GM12878 (cell line): ENCODE results near the gene TMEM94. TPM values are rescaled to one million over a fixed set of nuclear protein-coding genes. Genes with fewer than 3 reads are reported as not detected.

Experiments used
- BRCA1 ChIP-seq: IDR thresholded peaks from 2 replicates; pipeline ENCODE4 v1.6.1; 2011; ENCODE audit warnings: low read depth, low read length, improper control_type of control experiment
- CBX5 ChIP-seq: sonication (generic); IDR thresholded peaks from 2 replicates; pipeline ENCODE4 v1.6.1; 2016; ENCODE audit warnings: low read depth, moderate library complexity, mild to moderate bottlenecking, inconsistent platforms
- JUNB ChIP-seq: IDR thresholded peaks from 2 replicates; pipeline ENCODE4 v1.6.1; 2016; ENCODE audit warnings: antibody characterized with exemption, mild to moderate bottlenecking
- MYC ChIP-seq: IDR thresholded peaks from 2 replicates; pipeline ENCODE4 v1.6.1; 2011; ENCODE audit warnings: mild to moderate bottlenecking, low read length, moderate library complexity, inconsistent platforms; ENCODE audit not compliant: insufficient read depth, insufficient replicate concordance, insufficient read length, severe bottlenecking
- PRDM15 ChIP-seq: fragments of 450-650 bp; formaldehyde crosslinking; IDR thresholded peaks from 2 replicates; pipeline ENCODE4 v1.4.0; 2020; ENCODE audit warnings: mild to moderate bottlenecking, moderate library complexity
- SRF ChIP-seq, 2 experiments: IDR thresholded peaks; 2 replicates each; pipeline ENCODE4 v1.6.1; 2011; ENCODE audit warnings: low read depth in 2 of 2, low read length in 2 of 2, mild to moderate bottlenecking in 1 of 2, moderate library complexity in 1 of 2
- polyA plus RNA-seq, 11 experiments: library from polyadenylated mRNA; depleted of rRNA in 4 of 11; unstranded in 6 of 11; stranded (reverse) in 5 of 11; fragments of >200 nt; fragmentation: Nextera tagmentation in 4 of 11; fragmentation: Illumina TruSeq in 1 of 11; extraction: Ambion mirVana in 4 of 11; extraction: Trizol in 1 of 11; gene quantifications; 1 replicate in 1 of 11; 2 replicates in 10 of 11; pipeline versions ENCODE4 v1.2.1 to v1.2.3, GENCODE V29; 2011 to 2016; ENCODE audit warnings: inconsistent platforms in 2 of 11, missing spikeins in 2 of 11, low read depth in 1 of 11
- total RNA-seq, 4 experiments: library from RNA; depleted of rRNA in 3 of 4; stranded (reverse); fragments of >200 nt in 3 of 4; fragmentation: Illumina TruSeq in 1 of 4; extraction: Trizol in 1 of 4; gene quantifications; 2 replicates each; pipeline versions ENCODE4 v1.2.1 to v1.2.3, GENCODE V29; 2013 to 2021
- TF ChIP-seq, protein P1 (sequence below): fragments of 450-650 bp; IDR thresholded peaks from 2 replicates; pipeline ENCODE4 v1.6.1; 2016; ENCODE audit warnings: mild to moderate bottlenecking
- TF ChIP-seq, protein P2 (sequence below): IDR thresholded peaks from 2 replicates; pipeline ENCODE4 v1.6.1; 2012; ENCODE audit warnings: low read depth, low read length, improper control_type of control experiment

Gene TMEM94
- total and polyA plus RNA-seq, 10 of the 15 experiments (the other 5 are each of a cell fraction or from before 2014, with no cell fraction given) = 0.31 to 70.7 (median 24.4) TPM

DNA sequence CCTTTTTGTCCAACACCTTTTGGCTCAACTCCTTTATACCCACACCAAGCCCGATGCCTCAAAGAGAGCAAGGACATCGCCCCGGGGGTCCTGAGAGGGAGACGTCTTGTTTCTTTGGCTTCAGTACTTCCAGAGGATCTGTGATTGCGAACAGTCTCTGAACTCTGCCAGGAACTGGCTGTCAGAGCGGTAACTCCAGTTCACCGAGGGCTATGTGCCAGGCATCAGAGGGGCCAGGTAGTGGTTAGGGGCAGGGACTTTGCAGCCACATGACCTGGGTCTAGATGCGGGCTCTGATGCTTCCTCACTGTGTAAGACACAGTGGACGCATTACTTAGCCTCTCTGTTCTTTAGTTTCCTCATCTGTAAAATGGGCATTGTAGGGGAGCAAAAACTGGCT lies 90.7 kb downstream of the TMEM94 start (continued):
- no peak for TF ChIP-seq MYC
- TF ChIP-seq, protein P1, sequence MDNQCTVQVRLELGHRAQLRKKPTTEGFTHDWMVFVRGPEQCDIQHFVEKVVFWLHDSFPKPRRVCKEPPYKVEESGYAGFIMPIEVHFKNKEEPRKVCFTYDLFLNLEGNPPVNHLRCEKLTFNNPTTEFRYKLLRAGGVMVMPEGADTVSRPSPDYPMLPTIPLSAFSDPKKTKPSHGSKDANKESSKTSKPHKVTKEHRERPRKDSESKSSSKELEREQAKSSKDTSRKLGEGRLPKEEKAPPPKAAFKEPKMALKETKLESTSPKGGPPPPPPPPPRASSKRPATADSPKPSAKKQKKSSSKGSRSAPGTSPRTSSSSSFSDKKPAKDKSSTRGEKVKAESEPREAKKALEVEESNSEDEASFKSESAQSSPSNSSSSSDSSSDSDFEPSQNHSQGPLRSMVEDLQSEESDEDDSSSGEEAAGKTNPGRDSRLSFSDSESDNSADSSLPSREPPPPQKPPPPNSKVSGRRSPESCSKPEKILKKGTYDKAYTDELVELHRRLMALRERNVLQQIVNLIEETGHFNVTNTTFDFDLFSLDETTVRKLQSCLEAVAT = no peak
- TF ChIP-seq BRCA1 = no peak
- TF ChIP-seq SRF (IDR thresholded peaks at IDR 0.05; ENCODE audit: low read depth in 2 of 2, low read length in 2 of 2) = no peak
- TF ChIP-seq JUNB = no peak
- TF ChIP-seq, protein P2, sequence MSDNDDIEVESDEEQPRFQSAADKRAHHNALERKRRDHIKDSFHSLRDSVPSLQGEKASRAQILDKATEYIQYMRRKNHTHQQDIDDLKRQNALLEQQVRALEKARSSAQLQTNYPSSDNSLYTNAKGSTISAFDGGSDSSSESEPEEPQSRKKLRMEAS = no peak
- no peak for TF ChIP-seq PRDM15 (CRISPR knock-in tag)
- TF ChIP-seq CBX5 = no peak
- TF ChIP-seq, all 136 proteins: peak for 0
